H1 (cell line): ENCODE results near the gene NR3C2. TPM values are rescaled to one million over a fixed set of nuclear protein-coding genes. Genes with fewer than 3 reads are reported as not detected.

Experiments
- CTCF ChIA-PET: fragments of 300-600 bp; sonication (Branson Sonifier 250); formaldehyde crosslinking; loops from one replicate; lab custom pipeline; 2021; ENCODE audit not compliant: partially characterized antibody; lab: Charles Lee
- POLR2A ChIA-PET: fragments of 300-600 bp; sonication (Branson Sonifier 250); formaldehyde crosslinking; loops from one replicate; lab custom pipeline; 2021; ENCODE audit warnings: inconsistent platforms; ENCODE audit not compliant: partially characterized antibody; lab: Charles Lee
- DNase-seq, 2 experiments: peaks; one replicate each; pipeline versions ENCODE4 v3.0.0 to v3.0.0-alpha.2; 2010 to 2022; ENCODE audit warnings: low spot score in 2 of 2, low read depth in 1 of 2, mixed read lengths in 1 of 2
- FAIRE-seq: peaks from 2 replicates; lab custom pipeline; 2011; peaks lifted over from hg19 to GRCh38; lab: Jason Lieb, UNC
- H2AFZ ChIP-seq: 2 replicates; pipeline ENCODE4 v1.8.1; 2012; ENCODE audit warnings: low read length, inconsistent platforms
- H2AK5ac ChIP-seq: 2 replicates; pipeline ENCODE4 v1.6.1; 2013; ENCODE audit warnings: low read depth, low read length
- H2BK120ac ChIP-seq: replicated peaks from 2 replicates; pipeline ENCODE3; 2013; ENCODE audit warnings: low read depth, low read length, inconsistent platforms
- H2BK12ac ChIP-seq: 2 replicates; pipeline ENCODE4 v1.6.1; 2013; ENCODE audit warnings: low read depth, low read length
- H2BK15ac ChIP-seq: 2 replicates; pipeline ENCODE4 v1.6.1; 2013; ENCODE audit warnings: low read length
- H2BK20ac ChIP-seq: 2 replicates; pipeline ENCODE4 v1.6.1; 2013; ENCODE audit warnings: low read length
- H2BK5ac ChIP-seq: 2 replicates; pipeline ENCODE4 v1.6.1; 2013; ENCODE audit warnings: low read depth, low read length
- H3K14ac ChIP-seq: 2 replicates; pipeline ENCODE4 v1.6.1; 2013; ENCODE audit warnings: inconsistent platforms; ENCODE audit not compliant: insufficient read length
- H3K18ac ChIP-seq: 2 replicates; pipeline ENCODE4 v1.6.1; 2013; ENCODE audit warnings: low read length; ENCODE audit errors: extremely low read depth
- H3K23ac ChIP-seq: 2 replicates; pipeline ENCODE4 v1.6.1; 2013; ENCODE audit warnings: inconsistent platforms; ENCODE audit not compliant: insufficient read length
- H3K23me2 ChIP-seq: 2 replicates; pipeline ENCODE4 v1.6.1; 2013; ENCODE audit warnings: low read depth, low read length
- H3K27ac ChIP-seq: 2 replicates; pipeline ENCODE4 v1.6.1; 2011; ENCODE audit warnings: low read depth, low read length, inconsistent platforms
- H3K27me3 ChIP-seq, 4 experiments: replicated peaks in 1 of 4; 1 replicate in 1 of 4; 2 replicates in 3 of 4; pipeline versions ENCODE4 v1.6.1 to v1.8.1; 2011 to 2013; ENCODE audit warnings: low read length in 3 of 4, mild to moderate bottlenecking in 3 of 4, inconsistent platforms in 2 of 4, mixed read lengths in 2 of 4, moderate library complexity in 1 of 4; ENCODE audit not compliant: control insufficient read depth in 3 of 4, insufficient read depth in 3 of 4; ENCODE audit errors: extremely low read depth in 1 of 4
- H3K36me3 ChIP-seq, 4 experiments: 2 replicates each; pipeline versions ENCODE4 v1.6.1 to v1.8.1; 2011 to 2013; ENCODE audit warnings: mild to moderate bottlenecking in 4 of 4, low read length in 3 of 4, moderate library complexity in 2 of 4, control low read depth in 1 of 4, inconsistent platforms in 1 of 4; ENCODE audit not compliant: insufficient read depth in 4 of 4, control insufficient read depth in 2 of 4
- H3K4ac ChIP-seq: replicated peaks from 2 replicates; pipeline ENCODE3; 2013; ENCODE audit warnings: low read length, low read depth, mixed read lengths, inconsistent platforms; ENCODE audit not compliant: insufficient read length
- H3K4me1 ChIP-seq, 4 experiments: replicated peaks in 1 of 4; 1 replicate in 1 of 4; 2 replicates in 3 of 4; pipeline versions ENCODE4 v1.6.1 to v1.8.1; 2011 to 2013; ENCODE audit warnings: low read length in 3 of 4, inconsistent platforms in 2 of 4, mixed read lengths in 1 of 4; ENCODE audit not compliant: insufficient read depth in 4 of 4, control insufficient read depth in 3 of 4
- H3K4me2 ChIP-seq, 2 experiments: 2 replicates each; pipeline versions ENCODE4 v1.6.1 to v1.8.1; 2011 to 2013; ENCODE audit warnings: low read depth in 2 of 2, low read length in 2 of 2, control low read depth in 1 of 2, inconsistent platforms in 1 of 2, mild to moderate bottlenecking in 1 of 2; ENCODE audit not compliant: insufficient read depth in 1 of 2
- H3K4me3 ChIP-seq, 4 experiments: fragments of 200-600, 300-600 bp in 1 of 4; sonication (generic), shearing (Covaris generic), sonication (Bioruptor Twin) in 1 of 4; 2 replicates each; pipeline versions ENCODE4 v1.5.1 to v1.8.1; 2011 to 2016; ENCODE audit warnings: low read length in 4 of 4, low read depth in 3 of 4, control low read depth in 2 of 4, inconsistent platforms in 2 of 4, mild to moderate bottlenecking in 2 of 4, mixed read lengths in 1 of 4, moderate library complexity in 1 of 4; ENCODE audit not compliant: insufficient read depth in 2 of 4; ENCODE audit errors: extremely low read depth in 1 of 4
- H3K56ac ChIP-seq: replicated peaks from 2 replicates; pipeline ENCODE3; 2013; ENCODE audit warnings: low read depth, mild to moderate bottlenecking, mixed read lengths, low read length, inconsistent platforms; ENCODE audit not compliant: insufficient read length
- H3K79me1 ChIP-seq: 2 replicates; pipeline ENCODE4 v1.6.1; 2013; ENCODE audit warnings: low read depth, low read length, control low read depth
- H3K79me2 ChIP-seq, 2 experiments: 2 replicates each; pipeline versions ENCODE4 v1.6.1 to v1.8.1; 2012 to 2013; ENCODE audit warnings: low read length in 2 of 2, mild to moderate bottlenecking in 2 of 2, inconsistent platforms in 1 of 2; ENCODE audit not compliant: insufficient read depth in 2 of 2, control insufficient read depth in 1 of 2
- H3K9ac ChIP-seq, 4 experiments: replicated peaks in 1 of 4; 1 replicate in 1 of 4; 2 replicates in 3 of 4; pipeline versions ENCODE4 v1.6.1 to v1.8.1; 2011 to 2013; ENCODE audit warnings: low read depth in 3 of 4, low read length in 3 of 4, control low read depth in 2 of 4, mild to moderate bottlenecking in 2 of 4, moderate library complexity in 2 of 4, inconsistent platforms in 1 of 4; ENCODE audit errors: extremely low read depth in 1 of 4
- H3K9me3 ChIP-seq, 2 experiments: 2 replicates each; pipeline versions ENCODE4 v1.6.1 to v1.8.1; 2012 to 2013; ENCODE audit warnings: mild to moderate bottlenecking in 2 of 2, moderate library complexity in 2 of 2, control low read depth in 1 of 2, inconsistent platforms in 1 of 2, low read depth in 1 of 2, low read length in 1 of 2, mixed read lengths in 1 of 2; ENCODE audit not compliant: insufficient read depth in 2 of 2
- H4K20me1 ChIP-seq, 2 experiments: replicated peaks in 1 of 2; 2 replicates each; pipeline versions ENCODE3 to v1.8.1; 2011 to 2013; ENCODE audit warnings: inconsistent platforms in 2 of 2, low read length in 2 of 2, mild to moderate bottlenecking in 1 of 2; ENCODE audit not compliant: insufficient read depth in 2 of 2, control insufficient read depth in 1 of 2
- H4K5ac ChIP-seq: 2 replicates; pipeline ENCODE4 v1.6.1; 2013; ENCODE audit warnings: low read length, low read depth, mixed read lengths, inconsistent platforms; ENCODE audit not compliant: insufficient read length
- H4K8ac ChIP-seq: 2 replicates; pipeline ENCODE4 v1.8.0; 2013; ENCODE audit warnings: mild to moderate bottlenecking, moderate library complexity, low read length, inconsistent platforms; ENCODE audit not compliant: insufficient read depth; ENCODE audit errors: extremely low read depth
- H4K91ac ChIP-seq: replicated peaks from 2 replicates; pipeline ENCODE3; 2013; ENCODE audit warnings: low read length, mixed read lengths, inconsistent platforms; ENCODE audit not compliant: insufficient read length
- BCL11A ChIP-seq, 2 experiments: IDR thresholded peaks; one replicate each; pipeline ENCODE4 v1.6.1; 2011; ENCODE audit warnings: low read depth in 2 of 2, low read length in 2 of 2, mild to moderate bottlenecking in 2 of 2
- CBX8 ChIP-seq: fragments of 300-800, 300-1000 bp; sonication (generic); IDR thresholded peaks from 2 replicates; pipeline ENCODE4 v1.7.1; 2016; ENCODE audit warnings: low read depth, low read length, borderline replicate concordance
- EP300 ChIP-seq, 2 experiments: IDR thresholded peaks; 1 replicate in 1 of 2; 2 replicates in 1 of 2; pipeline ENCODE4 v1.6.1; 2011 to 2012; ENCODE audit warnings: low read depth in 2 of 2, low read length in 2 of 2, mild to moderate bottlenecking in 2 of 2, borderline replicate concordance in 1 of 2, inconsistent platforms in 1 of 2, moderate library complexity in 1 of 2
- KDM4A ChIP-seq: IDR thresholded peaks from one replicate; pipeline ENCODE4 v1.7.1; 2012; ENCODE audit warnings: low read depth, mild to moderate bottlenecking, moderate library complexity, low read length, inconsistent platforms; ENCODE audit not compliant: severe bottlenecking
- NRF1 ChIP-seq: IDR thresholded peaks from 2 replicates; pipeline ENCODE4 v1.6.1; 2011; ENCODE audit warnings: mild to moderate bottlenecking, low read depth, low read length, improper control_type of control experiment
- PHF8 ChIP-seq: fragments of 200-600 bp; sonication (generic); conservative IDR thresholded peaks from 2 replicates; pipeline ENCODE4 v1.7.1; 2012; ENCODE audit warnings: low read depth, mild to moderate bottlenecking, inconsistent platforms, low read length, moderate library complexity
- SIN3A ChIP-seq, 2 experiments: IDR thresholded peaks in 1 of 2; conservative IDR thresholded peaks in 1 of 2; 2 replicates each; pipeline ENCODE4 v1.6.1; 2011 to 2012; ENCODE audit warnings: low read length in 2 of 2, improper control_type of control experiment in 1 of 2, low read depth in 1 of 2, mild to moderate bottlenecking in 1 of 2
- SUZ12 ChIP-seq: fragments of 200-600 bp; sonication (generic); IDR thresholded peaks from 2 replicates; pipeline ENCODE4 v1.6.1; 2012; ENCODE audit warnings: mild to moderate bottlenecking, inconsistent platforms, low read length, moderate library complexity, mixed read lengths
- WGBS, 2 experiments: shearing (Covaris generic) in 1 of 2; methylation state at CpG; one replicate each; pipeline versions ENCODE4 v1.1.6 to v1.1.7; 2013 to 2015; ENCODE audit warnings: low lambda C conversion rate in 2 of 2, mixed read lengths in 2 of 2, inconsistent platforms in 1 of 2, low coverage in 1 of 2, missing lambda C conversion rate in 1 of 2; ENCODE audit not compliant: insufficient replicate concordance in 2 of 2, insufficient coverage in 1 of 2, insufficient read length in 1 of 2; ENCODE audit errors: extremely low coverage in 1 of 2, missing lambda C conversion rate in 1 of 2; 5-methylcytosine and 5-hydroxymethylcytosine counted together
- polyA plus RNA-seq, 7 experiments: library from polyadenylated mRNA; depleted of rRNA in 3 of 7; stranded (reverse) in 5 of 7; unstranded in 2 of 7; fragments of >200 nt in 5 of 7; fragments of 200-250 nt in 2 of 7; gene quantifications; 1 replicate in 5 of 7; 2 replicates in 1 of 7; 4 replicates in 1 of 7; pipeline versions ENCODE4 v1.2.1 to v1.2.3, GENCODE V29; 2011 to 2013; ENCODE audit warnings: missing spikeins in 2 of 7, mixed read lengths in 2 of 7
- total RNA-seq: library from RNA; stranded (reverse); fragmentation: NEBNext Ultra II Directional; extraction: Animal tissue kit (Norgen Biotek cat#: 25700); gene quantifications from 2 replicates; pipeline ENCODE4 v1.2.1, GENCODE V29; 2021
- TF ChIP-seq, protein P1 (sequence below): IDR thresholded peaks from 2 replicates; pipeline ENCODE4 v1.6.1; 2012; ENCODE audit warnings: inconsistent platforms

The NR3C2 gene
- total and polyA plus RNA-seq, 2 of the 8 experiments (the other 6 are each of a cell fraction or from before 2014, with no cell fraction given) = 0.80 to 3.9 TPM

DNA sequence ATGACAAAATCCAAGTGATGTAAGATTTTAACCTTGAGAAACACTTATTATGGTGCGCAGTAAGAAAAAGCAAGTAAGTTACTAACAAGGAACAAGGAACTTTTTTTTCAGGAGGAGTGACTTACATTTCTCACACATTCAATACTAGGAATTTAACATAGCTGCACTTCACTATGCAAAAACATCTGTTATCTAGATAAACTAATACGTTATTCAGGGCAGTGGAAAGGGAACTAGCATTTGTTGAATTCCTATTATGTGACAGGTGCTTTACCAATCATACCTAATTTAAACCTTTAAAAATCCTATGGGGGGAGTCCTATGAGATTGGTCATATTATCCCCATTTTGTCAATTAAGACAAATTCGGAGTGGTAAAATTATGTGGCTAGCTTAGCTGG is 238.0 kb downstream of the NR3C2 start:
- H3K79me2 ChIP-seq = no peaks in the 10 kb centered on the region
- H2BK120ac ChIP-seq = no peak overlapping the region
- H3K14ac ChIP-seq = no peak overlapping the region
- no peak overlapping the region for H3K4me3 ChIP-seq
- H3K27ac ChIP-seq = no peak overlapping the region
- H3K4me1 ChIP-seq = peaks cover 0 to 4% (median 1%) of the 10 kb centered on the region in 4 experiments; a peak in 1 of 7 replicates
- no peaks in the 10 kb centered on the region for H3K27me3 ChIP-seq
- no peak overlapping the region for H4K8ac ChIP-seq
- H3K23ac ChIP-seq = no peak overlapping the region
- no peaks in the 10 kb centered on the region for H3K23me2 ChIP-seq
- TF ChIP-seq BCL11A (IDR thresholded peaks at IDR 0.05; ENCODE audit: low read depth in 2 of 2, low read length in 2 of 2) = no peak
- no peak for TF ChIP-seq CBX8
- no peak for TF ChIP-seq PHF8
- no peak for TF ChIP-seq SUZ12
- TF ChIP-seq NRF1 = no peak
- no peak for TF ChIP-seq KDM4A
- no peak for TF ChIP-seq SIN3A (conservative IDR thresholded peaks at IDR 0.05 in 1 of 2, IDR thresholded peaks at IDR 0.05 in 1 of 2; ENCODE audit: low read depth in 1 of 2, low read length in 2 of 2)
- TF ChIP-seq, protein P1, sequence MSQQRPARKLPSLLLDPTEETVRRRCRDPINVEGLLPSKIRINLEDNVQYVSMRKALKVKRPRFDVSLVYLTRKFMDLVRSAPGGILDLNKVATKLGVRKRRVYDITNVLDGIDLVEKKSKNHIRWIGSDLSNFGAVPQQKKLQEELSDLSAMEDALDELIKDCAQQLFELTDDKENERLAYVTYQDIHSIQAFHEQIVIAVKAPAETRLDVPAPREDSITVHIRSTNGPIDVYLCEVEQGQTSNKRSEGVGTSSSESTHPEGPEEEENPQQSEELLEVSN = no peak
- no peak for TF ChIP-seq EP300 (IDR thresholded peaks at IDR 0.05; ENCODE audit: borderline replicate concordance in 1 of 2, low read depth in 2 of 2, low read length in 2 of 2)
- H2AK5ac ChIP-seq = no peak overlapping the region
- no peak overlapping the region for H4K5ac ChIP-seq
- FAIRE-seq (no peak), DNase-seq (no peak)
- H3K9ac ChIP-seq = no peak overlapping the region
- ChIA-PET POLR2A (no interaction called here), CTCF (interaction anchor here (0.6 kb wide), 1 partner anchor 221 kb away, joined by 3 read pairs; no protein-coding TSS in a partner anchor)
- H2BK15ac ChIP-seq = no peak overlapping the region
- H3K4me2 ChIP-seq = no peak overlapping the region
- no peak overlapping the region for H4K91ac ChIP-seq
- H3K79me1 ChIP-seq = no peaks in the 10 kb centered on the region
- no peak overlapping the region for H2BK5ac ChIP-seq
- H3K18ac ChIP-seq = no peak overlapping the region
- H2AFZ ChIP-seq = no peak overlapping the region
- no peak overlapping the region for H2BK20ac ChIP-seq
- H3K9me3 ChIP-seq = no peaks in the 10 kb centered on the region
- no peaks in the 10 kb centered on the region for H3K36me3 ChIP-seq
- WGBS, 2 experiments = 91% methylated on average over 3 of the region's 3 CpGs; no CpG with 5 or more reads in 1 of the 2 experiments
- H3K4ac ChIP-seq = no peak overlapping the region
- H3K56ac ChIP-seq = no peak overlapping the region
- H4K20me1 ChIP-seq = no peaks in the 10 kb centered on the region
- H2BK12ac ChIP-seq = no peak overlapping the region
